Stomach (tissue), 4 donors: ENCODE data around the gene TTK.

ENCODE experiments used
- POLR2A ChIP-seq, 4 donors: fragments of 450-650 bp; IDR thresholded peaks; one replicate each; pipeline ENCODE4 v1.6.1; 2016; ENCODE audit warnings: antibody characterized with exemption in 4 of 4, control low read depth in 2 of 4, mild to moderate bottlenecking in 1 of 4, moderate library complexity in 1 of 4
- TF ChIP-seq, protein P1 (sequence below), 7 experiments: fragments of 450-650 bp in 4 of 7; fragments of 200-600 bp in 3 of 7; sonication (generic) in 3 of 7; IDR thresholded peaks; one replicate each; pipeline ENCODE4 v1.5.1; 2016 to 2019; ENCODE audit warnings: antibody characterized with exemption in 7 of 7, control low read depth in 2 of 7, mild to moderate bottlenecking in 1 of 7

DNA sequence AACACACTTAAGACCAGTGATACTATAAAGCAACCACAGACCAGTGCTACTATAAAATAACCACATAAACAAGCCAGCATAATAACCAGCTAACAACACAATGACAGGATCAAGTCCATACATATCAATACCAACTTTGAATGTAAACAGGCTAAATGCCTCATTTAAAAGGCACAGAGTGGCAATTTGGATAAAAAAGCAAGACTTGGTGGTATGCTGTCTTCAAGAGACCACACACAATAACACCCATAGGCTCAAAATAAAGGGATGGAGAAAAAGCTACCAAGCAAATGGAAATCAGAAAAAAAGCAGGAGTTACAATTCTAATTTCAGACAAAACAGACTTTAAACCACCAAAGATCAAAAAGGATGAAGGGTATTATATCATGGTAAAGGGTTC, 37.3 kb upstream of the TTK start:
- TF ChIP-seq, protein P1, sequence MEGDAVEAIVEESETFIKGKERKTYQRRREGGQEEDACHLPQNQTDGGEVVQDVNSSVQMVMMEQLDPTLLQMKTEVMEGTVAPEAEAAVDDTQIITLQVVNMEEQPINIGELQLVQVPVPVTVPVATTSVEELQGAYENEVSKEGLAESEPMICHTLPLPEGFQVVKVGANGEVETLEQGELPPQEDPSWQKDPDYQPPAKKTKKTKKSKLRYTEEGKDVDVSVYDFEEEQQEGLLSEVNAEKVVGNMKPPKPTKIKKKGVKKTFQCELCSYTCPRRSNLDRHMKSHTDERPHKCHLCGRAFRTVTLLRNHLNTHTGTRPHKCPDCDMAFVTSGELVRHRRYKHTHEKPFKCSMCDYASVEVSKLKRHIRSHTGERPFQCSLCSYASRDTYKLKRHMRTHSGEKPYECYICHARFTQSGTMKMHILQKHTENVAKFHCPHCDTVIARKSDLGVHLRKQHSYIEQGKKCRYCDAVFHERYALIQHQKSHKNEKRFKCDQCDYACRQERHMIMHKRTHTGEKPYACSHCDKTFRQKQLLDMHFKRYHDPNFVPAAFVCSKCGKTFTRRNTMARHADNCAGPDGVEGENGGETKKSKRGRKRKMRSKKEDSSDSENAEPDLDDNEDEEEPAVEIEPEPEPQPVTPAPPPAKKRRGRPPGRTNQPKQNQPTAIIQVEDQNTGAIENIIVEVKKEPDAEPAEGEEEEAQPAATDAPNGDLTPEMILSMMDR (IDR thresholded peaks at IDR 0.05): no peak
- no peak for TF ChIP-seq POLR2A (IDR thresholded peaks at IDR 0.05)
